GM20431 (cell line): ENCODE data around the gene HIRA.
"Not testable (repeated sequence)": the region's sequence is repeated elsewhere in the genome, so short reads cannot be mapped to it uniquely, and the experiment has no call there.

Experiments
- in situ Hi-C: fragments of 300-500 bp; cut with MseI, MboI; formaldehyde crosslinking; loops from one replicate; pipeline ENCODE4 v1.15.0; 2020; ENCODE audit warnings: low sequenced_read_pairs; ENCODE audit not compliant: unreplicated experiment

Gene HIRA

DNA sequence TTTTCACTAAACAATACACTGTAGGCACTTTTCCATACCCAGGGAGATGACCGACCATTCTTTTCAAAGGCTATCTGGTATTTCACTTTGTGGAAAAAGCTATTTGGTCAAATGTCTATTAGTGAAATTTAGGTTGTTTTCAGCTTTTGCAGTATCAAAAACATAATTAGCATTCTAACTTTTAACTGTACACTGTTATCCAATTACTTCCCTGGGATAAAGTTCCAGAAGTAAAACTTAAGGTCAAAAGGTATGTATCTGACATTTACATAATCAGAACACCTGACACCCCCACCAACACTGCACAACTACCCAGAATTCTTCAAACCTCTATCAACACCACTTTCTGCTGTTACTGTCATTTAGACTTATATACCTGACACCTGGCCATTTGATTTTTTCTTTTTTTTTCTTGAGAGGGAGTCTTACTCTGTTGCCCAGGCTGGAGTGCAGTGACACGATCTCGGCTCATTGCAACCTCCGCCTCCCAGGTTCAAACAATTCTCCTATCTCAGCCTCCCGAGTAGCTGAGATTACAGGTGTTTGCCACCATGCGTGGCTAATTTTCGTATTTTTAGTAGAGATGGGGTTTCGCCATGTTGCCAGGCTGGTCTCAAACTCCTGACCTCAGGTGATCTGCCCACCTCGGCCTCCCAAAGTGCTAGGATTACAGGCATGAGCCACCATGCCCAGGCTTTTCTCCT lies 13.9 kb upstream of the HIRA start:
- in situ Hi-C loops = not testable (repeated sequence)

DNA sequence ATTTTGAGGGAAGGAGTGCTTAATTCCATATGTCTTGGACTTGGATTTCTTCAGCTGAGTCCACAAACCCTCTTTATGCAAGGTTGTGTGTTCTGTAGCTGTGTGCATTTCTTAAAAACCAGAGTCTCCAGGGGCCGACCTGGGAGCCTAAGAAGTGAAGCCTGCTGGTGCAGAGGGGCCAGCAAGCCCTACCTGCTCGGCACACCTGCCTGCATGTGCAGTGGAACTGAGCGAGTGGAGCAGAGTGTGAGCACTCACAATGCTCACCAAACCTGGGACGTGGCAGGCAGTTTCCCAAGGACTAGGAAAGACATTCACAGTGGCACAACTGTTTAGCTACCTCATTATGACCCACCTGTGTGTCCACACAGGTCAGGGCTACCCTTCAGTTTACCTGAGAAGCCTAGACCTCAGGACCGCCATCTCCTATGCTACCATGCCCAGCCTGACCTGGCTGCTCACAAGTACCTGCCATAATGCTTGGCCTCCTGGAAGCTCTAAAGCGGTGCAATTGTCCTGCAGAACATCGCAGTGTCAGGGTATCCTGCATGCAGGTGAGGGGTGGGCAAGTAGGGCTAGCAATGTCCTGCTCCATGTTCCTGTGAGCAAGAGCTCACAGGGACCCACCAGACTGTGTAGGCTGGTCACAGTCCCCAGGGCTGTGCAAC lies 12.1 kb upstream of the HIRA start:
- in situ Hi-C loops = no loop called here

DNA sequence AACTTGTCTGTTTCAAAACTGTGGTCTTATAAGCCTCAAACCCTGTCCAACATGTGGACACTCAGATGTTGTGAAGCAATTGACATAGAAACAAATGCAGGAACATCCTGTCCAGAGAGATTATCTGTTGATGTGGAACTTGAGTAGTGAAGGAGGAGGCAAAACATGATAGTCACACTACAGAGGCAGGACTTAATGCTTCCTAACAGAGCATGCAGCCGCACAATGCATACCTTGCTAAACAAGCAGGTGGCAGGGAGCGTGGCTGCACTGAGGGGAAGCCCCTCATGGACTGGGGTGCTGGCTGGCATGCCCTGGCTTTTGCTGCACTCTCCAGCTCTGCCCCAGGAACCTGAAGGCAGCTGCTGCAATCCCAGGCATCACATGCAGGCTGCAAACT lies 10.6 kb upstream of the HIRA start:
- in situ Hi-C loops = no loop called here

DNA sequence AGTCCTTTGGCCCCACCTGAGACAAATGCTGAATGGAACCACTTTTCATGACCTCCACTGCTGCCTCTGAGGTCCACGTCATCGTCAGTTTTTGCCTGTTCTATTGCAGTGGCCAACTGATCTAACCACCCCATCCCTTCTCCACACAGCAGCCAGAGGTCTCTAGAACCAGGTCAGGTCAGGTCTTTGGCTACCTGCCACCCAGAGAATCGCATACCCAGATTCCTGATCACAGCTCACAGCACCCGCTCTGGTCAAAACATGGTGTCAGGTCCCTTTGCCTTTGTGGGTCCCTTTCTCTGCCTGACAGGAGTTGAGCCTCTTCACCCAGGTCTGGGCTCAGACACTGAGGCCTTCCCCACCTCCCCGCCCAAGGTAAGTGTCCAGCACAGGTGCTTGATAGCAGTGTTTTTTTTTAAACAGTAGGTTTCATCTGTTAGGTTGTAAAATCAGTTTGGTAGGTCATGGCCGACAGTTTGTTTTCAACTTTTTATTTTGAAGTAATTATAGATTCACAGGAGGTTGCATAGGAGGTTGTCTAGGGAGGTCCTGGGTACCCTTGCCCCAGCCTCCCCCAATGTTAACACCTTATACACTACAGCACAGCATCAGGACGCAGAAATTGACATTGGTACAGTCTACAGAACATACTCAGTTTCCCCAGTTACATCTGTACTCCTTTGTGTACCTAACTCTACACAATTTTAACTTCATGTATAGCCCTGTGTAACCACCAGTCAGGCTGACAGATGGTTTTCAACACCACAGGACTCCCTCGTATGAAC lies 9.1 kb upstream of the HIRA start:
- in situ Hi-C loops = no loop called here

DNA sequence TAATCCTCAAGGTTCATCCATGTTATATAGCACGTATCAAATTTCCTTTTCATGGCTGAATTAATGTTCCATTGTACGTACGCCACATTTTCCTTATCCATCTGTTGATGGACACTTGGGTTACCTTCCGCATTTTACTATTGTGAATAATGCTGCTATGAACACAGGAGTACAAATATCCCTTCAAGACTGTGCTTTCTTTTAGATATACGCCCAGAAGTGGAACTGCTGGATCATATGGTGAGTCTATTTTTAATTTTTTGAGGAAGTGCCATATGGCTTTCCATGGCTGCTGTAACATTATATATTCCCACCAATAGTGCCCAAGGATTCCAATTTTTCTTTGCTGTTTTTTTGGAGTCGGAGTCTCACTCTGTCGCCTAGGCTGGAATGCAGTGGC lies 6.8 kb upstream of the HIRA start:
- in situ Hi-C loops = no loop called here

DNA sequence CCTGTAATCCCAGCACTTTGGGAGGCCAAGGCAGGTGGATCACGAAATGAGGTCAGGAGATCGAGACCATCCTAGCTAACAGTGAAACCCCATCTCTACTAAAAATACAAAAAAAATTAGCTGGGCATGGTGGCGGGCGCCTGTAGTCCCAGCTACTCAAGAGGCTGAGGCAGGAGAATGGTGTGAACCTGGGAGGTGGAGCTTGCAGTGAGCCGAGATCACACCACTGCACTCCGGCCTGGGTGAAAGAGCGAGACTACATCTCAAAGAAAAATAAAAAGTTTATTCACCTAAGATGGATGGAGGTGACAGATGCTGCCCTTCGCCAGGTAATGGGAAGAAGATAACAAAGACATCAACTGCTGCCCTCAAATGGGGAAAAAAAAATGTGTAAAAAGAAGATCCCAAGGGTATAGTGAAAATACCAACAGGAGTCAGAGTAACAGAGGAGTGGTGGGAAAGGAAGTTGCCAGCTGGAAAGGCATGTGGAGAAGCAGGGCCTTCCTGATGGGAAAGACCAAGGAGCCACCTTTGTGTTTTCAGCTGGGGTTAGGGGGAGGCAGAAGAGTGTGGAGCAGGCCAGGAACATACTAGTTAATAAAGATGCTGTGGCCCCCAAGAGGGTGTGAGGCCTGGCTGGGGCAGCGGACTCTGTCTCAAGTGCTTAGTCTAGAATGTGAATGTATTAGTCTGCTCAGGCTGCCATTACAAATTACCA lies 5.1 kb upstream of the HIRA start:
- in situ Hi-C loops = not testable (repeated sequence)

DNA sequence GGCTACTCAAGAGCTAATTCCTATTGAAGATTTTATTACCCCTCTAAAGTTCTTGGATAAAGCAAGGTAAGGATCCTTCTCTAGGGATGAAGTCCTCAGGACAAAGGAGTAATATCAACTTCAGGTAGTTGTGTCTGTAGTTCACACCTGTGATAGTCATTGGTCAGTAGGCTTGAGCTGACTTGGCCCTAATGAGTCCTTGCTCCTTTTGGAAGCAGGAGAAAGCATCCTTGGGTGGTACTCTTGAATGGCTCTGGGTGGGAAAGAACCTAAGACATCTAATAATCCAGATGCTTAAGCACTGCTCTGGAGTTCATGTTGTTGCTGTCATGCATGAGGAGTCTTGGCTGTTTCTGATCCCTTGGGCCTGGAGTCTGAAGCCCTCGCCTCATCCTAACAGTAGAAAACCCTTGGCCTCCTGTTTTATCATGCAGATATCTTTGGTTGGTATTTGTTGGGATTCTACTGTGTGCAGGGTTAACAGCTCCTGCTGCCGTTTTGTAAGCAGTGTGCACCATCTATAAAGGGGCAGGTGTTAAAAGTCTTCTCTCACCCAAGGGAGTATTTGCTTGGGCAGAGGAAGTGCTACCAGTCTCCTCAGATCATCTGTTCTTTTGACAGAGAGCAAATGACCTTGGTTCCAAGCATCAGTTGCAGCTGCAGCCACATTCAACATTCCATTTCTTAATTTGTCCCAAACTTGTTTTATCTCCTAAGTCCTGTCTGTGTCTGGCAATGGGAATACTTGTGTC lies 3.5 kb upstream of the HIRA start:
- in situ Hi-C loops = no loop called here

DNA sequence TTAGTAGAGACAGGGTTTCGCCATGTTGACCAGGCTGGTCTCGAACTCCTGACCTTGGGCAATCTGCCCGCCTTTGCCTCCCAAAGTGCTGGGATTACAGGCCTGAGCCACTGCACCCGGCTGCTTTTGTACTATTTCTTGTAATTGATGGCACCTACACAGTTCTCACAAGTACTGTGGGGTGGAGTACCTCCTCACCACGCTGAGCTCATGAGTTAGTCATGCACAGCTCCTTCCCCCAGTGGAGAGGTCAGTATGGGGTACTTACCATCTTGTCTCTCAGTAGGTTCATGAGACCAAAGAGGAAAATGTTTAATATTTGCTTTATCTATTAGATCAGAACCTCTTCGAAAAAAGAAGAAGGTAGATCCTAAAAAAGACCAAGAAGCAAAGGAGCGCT lies 2.9 kb upstream of the HIRA start:
- in situ Hi-C loops = no loop called here

DNA sequence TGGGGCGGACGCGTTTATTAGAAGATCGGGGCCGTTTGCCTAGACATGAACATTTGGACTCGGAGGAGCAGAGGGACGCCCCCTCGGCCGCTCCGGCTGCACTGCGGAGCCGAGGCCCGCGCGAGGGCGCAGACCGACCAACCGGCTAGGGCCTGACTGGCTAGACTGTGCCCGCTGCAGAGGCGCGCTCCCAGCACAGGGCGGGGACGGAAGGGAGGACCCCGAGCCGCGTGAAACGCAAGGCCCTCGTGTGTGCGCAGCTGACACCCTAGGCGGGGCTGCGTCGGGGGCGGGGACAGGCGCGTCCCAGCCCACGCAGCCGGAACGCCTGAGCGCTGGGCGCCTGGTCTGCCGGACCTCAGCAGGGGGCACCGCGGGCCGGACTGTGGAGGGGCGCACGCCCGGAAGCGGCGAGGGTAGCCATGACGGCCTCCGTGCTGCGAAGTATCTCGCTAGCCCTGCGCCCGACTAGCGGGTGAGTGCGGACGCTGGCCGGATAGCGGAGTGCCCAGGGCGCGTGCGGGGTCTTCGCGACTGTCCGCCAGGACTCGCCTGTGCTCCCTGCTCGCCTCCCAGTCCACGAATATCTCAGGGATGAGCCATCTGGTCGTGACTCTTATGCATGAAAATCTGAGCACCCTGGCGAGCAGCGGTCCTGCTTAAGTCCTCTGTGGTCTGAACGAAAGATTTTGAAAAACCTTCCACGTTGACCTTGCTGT lies 759 bp upstream of the HIRA start, which contains the start of gene MRPL40:
Gene MRPL40, plus strand, starts transcription at position 413 of the 719 bp plus-strand sequence. Its CDS starts 10 bp downstream, at position 423.
- in situ Hi-C loops = no loop called here

DNA sequence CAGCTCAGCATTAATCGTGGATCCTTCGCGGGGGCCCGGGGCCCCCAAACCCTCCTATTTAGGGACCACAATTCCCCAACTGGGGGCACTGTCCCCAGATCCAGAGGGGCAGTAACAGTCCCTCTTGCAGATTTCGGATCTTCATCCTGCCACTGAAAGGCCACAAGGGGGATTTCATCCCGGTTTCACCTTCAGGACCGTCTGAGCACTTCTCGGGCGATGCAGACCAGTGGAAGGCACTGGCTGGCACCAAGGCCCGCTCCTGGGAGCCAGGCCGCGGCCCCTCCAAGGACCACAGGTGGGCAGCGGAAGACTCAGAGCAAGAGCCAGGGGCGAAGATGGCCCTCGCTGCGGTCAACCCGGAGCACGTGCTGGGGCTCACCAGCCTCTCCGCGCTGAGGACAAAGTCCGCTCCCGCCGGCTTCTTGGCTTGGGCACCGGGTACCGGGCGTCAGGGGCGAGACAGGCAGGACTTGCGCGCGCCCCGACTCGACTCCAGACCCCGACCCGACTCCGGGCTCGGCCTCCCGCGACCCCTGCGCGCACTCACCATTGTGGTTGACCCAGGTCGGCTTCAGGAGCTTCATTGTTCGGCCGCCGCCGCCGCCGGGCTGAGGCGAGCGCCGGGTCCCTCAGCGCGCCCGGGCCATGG lies 517 bp downstream of the HIRA start:
- in situ Hi-C loops = no loop called here

DNA sequence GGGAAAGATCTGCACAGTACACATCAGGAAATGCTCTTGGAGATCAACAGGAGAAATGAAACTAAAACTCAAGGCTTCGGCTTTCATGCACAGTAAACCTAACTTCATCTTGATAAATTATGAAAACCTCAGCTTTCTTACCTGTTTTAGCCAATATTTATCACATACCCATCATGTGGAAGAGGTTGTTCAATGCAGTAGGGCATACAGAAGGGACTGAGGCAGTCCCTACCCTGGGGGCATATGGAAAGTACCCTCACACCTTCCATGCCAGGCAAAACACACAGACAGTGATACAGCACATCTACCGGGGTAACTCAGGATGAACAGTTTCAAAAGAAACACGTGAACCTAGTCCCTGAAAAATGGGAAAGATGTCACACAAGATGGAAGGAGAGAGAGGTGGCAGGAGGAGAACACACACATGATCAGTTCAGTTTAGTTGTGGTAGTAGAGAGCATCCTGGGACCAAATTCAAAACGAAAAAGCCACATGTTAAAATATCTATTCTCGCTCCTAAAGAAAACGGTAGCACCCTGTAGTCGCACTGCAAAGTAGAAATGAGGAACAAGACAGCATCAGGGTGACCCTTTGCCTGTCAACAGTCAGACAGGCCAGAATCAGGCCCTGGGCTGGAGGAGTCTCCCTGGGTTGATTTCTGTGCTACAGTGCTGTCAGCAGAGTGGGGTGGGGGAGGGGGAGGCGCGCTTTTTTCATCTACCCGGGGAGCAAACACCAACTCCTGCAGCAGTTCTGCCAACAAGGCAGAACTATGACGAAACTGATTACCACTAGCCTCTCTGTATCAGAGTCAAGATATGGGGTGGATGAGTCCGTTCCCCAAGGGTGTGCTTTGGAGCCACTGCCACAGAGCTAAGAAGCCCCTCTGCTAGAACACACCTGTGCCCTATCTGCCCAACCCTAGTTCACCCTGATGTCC lies 1.3 kb downstream of the HIRA start:
- in situ Hi-C loops = no loop called here

DNA sequence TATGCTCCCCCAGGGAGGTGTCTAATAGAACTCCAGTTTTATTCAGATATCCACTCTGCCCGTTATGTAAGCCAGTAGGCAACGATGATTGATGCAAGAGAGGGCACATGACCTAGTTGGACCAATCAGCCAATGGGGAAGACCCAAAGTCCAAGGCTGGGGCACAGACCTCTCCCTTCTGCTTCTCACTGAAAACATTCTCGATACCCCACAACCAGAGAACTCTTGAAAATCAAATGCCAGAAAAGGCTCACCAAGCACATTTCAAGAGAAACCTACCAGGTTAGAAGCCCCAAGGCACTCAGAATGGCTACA lies 7.4 kb downstream of the HIRA start:
- in situ Hi-C loops = no loop called here

DNA sequence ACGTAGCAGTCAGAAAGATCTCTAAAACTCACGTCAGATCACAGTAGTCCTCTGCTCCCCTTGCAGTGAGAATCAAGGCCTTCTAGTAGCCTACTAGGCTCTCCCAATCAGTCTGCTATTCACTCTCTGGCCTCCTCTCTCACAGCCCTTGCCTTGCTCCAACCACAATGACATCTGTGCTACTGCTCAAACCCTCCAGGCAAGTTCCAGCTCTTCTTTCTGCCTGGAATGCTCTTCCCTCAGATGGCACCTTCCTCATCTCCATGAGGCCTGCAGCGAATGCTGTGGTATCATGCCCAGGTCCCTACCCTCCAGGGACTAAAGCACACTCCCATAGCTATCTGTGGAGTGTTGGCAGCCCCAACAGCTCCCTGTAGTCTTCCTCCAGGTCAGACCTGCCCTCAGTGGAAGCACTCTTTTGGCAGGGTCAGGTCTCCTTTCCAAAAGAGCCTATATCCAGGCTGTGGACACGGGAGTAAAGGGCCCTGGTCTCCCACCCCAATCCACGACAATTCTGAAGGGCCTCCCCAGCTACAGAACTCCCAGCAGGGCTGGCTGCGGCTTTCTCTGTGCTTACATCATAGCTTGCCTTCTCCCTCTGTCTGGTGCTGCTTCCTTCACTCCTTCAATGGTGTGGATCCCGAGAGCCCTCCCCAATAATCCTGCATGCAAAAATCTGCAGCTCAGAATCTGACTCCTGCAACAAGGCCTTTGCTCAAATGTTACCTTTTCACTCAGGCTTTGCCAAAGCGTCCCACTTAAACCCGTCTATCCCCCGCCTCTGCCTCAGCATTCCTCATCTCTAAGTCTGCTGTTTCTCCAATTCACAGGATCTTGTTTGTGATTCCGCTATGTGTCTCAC lies 8.9 kb downstream of the HIRA start:
- in situ Hi-C loops = no loop called here

DNA sequence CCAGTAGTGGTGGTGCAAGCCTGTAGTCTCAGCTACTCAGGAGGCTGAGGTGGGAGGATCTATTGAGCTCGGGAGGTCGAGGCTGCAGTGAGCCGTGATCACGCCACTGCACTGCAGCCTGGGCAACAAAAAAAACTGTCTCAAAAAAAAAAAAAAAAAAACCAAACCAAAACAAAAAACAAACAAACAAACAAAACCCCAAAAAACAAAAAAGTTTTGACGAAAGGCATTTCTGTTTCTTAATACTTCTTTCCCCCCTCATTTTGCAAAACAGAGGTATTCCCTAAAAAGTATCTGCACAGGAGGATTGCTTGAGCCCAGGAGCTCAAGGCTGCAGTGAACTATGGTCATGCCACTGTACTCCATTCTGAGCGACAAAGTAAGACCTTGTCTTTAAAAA lies 11.2 kb downstream of the HIRA start:
- in situ Hi-C loops = no loop called here

DNA sequence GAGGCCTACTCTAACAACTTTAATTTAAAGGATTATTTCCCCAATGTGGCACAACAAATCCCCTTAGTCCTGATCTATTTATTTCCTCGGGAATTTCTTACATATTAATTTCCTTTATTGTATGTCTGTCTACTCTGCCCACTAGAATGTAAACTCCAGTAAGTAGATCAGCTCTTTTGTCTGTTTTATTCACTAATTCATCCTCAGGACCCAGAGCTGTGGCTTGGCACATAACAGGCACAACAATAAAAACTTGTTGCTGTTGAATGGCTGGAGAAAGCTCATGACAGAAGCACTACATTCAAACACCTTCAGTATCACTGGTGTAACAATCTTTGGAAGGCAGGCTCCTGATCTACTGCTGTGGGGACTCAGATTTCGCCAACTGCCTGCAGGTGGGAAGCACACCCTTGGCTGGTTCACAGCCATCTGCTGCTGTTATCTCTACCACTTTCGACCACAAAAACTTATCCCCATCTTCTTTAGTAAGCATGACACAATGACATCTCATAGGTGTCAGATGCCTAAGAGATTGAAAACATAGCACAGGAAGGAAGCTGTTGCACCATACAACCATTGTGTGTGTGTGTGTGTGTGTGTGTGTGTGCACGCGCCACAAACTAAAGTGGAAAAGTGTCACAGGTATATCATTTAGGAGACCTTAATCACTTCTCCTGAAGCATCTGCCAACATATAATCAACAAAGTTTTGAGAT lies 11.9 kb downstream of the HIRA start:
- in situ Hi-C loops = no loop called here

DNA sequence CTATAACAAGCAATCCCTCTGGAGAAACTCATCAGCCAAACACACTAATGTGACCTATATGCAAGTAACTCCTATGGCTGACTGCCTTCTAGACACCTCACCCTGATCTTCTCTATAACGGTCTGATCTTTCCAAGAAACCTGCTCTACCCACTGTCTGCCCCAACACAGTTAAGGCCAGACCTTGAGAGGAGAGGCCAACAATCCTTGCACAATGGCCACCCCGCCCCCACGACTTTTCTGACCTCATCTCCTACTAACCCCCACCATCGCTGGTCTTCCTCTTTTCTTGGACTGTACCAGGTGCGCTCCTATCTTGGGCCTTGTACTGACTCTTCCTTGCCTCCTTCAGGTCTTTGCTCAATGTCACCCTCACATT lies 12.5 kb downstream of the HIRA start:
- in situ Hi-C loops = no loop called here
